Testis (tissue), 2 donors: ENCODE measurements around the gene IFNGR1.

Source experiments
- POLR2A ChIP-seq: fragments of 450-650 bp; IDR thresholded peaks from one replicate; pipeline ENCODE4 v1.6.1; 2017; ENCODE audit warnings: antibody characterized with exemption, mild to moderate bottlenecking, moderate library complexity
- TF ChIP-seq, protein P1 (sequence below), 3 experiments: fragments of 450-650 bp in 2 of 3; fragments of 200-600 bp in 1 of 3; sonication (generic) in 1 of 3; IDR thresholded peaks; one replicate each; pipeline ENCODE4 v1.5.1; 2016 to 2019; ENCODE audit warnings: antibody characterized with exemption in 3 of 3, mild to moderate bottlenecking in 2 of 3, moderate library complexity in 1 of 3

DNA sequence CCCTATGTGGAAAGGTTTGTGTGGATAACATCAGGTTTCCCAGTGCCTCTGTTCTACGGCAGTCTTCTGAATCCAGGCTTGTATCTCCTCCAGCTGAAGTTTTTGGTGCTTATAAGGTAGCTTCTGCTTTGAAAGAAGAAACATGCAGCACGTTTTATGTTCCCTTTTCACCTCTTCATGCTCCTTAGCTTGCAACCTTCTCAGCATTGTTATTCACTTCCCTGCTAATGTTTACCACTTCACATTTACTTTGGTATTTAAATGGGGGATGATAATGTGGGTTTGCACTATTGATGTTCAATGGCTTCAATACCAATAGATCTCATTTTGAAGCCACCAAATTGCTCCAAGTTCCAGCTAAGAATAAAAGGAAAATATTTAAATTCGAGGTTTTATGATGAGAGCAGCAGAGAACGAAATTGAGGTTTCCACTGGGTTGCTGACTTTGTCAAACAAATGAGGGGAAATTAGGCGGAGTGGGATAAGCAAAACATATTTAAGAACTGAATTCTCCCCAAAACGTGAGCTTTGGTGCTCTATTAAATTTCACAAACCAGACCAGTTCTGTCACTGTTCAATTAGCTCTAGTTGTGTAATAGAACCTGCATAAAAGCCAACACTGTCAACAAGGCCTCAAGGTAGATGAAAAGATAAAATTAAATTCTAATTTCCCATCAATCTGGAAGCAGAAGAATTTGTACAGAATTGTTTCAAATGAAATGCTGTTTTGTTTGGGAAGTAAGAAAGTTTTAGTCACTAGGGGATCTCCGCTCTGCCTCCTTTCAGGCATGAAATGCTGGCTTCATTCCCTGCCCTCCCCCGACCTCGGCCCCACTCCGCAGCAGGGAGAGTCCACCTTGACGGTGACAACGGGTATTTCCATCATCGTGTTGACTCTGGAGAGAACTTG, 47.1 kb downstream of the IFNGR1 start:
- TF ChIP-seq, protein P1, sequence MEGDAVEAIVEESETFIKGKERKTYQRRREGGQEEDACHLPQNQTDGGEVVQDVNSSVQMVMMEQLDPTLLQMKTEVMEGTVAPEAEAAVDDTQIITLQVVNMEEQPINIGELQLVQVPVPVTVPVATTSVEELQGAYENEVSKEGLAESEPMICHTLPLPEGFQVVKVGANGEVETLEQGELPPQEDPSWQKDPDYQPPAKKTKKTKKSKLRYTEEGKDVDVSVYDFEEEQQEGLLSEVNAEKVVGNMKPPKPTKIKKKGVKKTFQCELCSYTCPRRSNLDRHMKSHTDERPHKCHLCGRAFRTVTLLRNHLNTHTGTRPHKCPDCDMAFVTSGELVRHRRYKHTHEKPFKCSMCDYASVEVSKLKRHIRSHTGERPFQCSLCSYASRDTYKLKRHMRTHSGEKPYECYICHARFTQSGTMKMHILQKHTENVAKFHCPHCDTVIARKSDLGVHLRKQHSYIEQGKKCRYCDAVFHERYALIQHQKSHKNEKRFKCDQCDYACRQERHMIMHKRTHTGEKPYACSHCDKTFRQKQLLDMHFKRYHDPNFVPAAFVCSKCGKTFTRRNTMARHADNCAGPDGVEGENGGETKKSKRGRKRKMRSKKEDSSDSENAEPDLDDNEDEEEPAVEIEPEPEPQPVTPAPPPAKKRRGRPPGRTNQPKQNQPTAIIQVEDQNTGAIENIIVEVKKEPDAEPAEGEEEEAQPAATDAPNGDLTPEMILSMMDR (IDR thresholded peaks at IDR 0.05), result no peak
- no peak for TF ChIP-seq POLR2A
